Measurements from ENCODE around the gene TSACC. TPM values are rescaled to one million over a fixed set of nuclear protein-coding genes. Genes with fewer than 3 reads are reported as not detected.
"Not testable (repeated sequence)": the region's sequence is repeated elsewhere in the genome, so short reads cannot be mapped to it uniquely, and the experiment has no call there.

Gene TSACC
- polyA plus RNA-seq (ENCODE audit: insufficient read length): 1.2 TPM
- long read RNA-seq, donor 1, partial matches to known transcripts: 204 of 283 reads
- long read RNA-seq, donor 1, other reads (novel, unspliced or antisense): 79 of 283 reads
- long read RNA-seq, donor 2: 0 reads
- long read RNA-seq, donor 3, partial matches to known transcripts: 123 of 179 reads
- long read RNA-seq, donor 3, other reads (novel, unspliced or antisense): 56 of 179 reads
- long read RNA-seq, donor 4: 0 reads
- long read RNA-seq, donor 5: 0 reads
- long read RNA-seq, donor 6: 0 reads
- long read RNA-seq, donor 7, partial matches to known transcripts: 0 of 1 reads
- long read RNA-seq, donor 7, other reads (novel, unspliced or antisense): 0 of 1 reads
- long read RNA-seq, donor 8: 0 reads

GRCh38 chr1:156338180-156338976 is at the start of gene TSACC, which contains the start of gene CCT3:
TSS of gene TSACC (plus strand) at chr1:156338526. CDS start at chr1:156339758, 1,232 bp downstream.
TSS of gene CCT3 (minus strand) at chr1:156338292. CDS start at chr1:156338184, 108 bp downstream.
- peak; percentile 99 for DNase-seq

GRCh38 chr1:156289857-156290256 is 48.5 kb upstream of the TSACC start:
- no peak for DNase-seq

GRCh38 chr1:156291226-156292061 is 46.9 kb upstream of the TSACC start:
- DNase-seq: peak; percentile 74

- no peak for DNase-seq
These were observed 45.3 kb upstream of the TSACC start for GRCh38 chr1:156293098-156293434.

- no peak for DNase-seq
These were observed 44.4 kb upstream of the TSACC start for GRCh38 chr1:156293895-156294294.

- DNase-seq: peak; percentile 49
These were observed 42.9 kb upstream of the TSACC start, which contains the start of gene GLMP for GRCh38 chr1:156295391-156295947. TSS of gene GLMP (minus strand) at chr1:156295679. CDS start at chr1:156295645, 34 bp downstream.

- DNase-seq: no peak
These were observed 39.4 kb upstream of the TSACC start, which contains the start of gene VHLL for GRCh38 chr1:156298852-156299357. TSS of gene VHLL (minus strand) at chr1:156299307. CDS start at chr1:156299189, 118 bp downstream.

GRCh38 chr1:156303241-156303640 is 35.1 kb upstream of the TSACC start:
- DNase-seq: no peak

GRCh38 chr1:156305215-156305614 is 33.1 kb upstream of the TSACC start:
- no peak for DNase-seq

- DNase-seq: no peak
These were observed 30.2 kb upstream of the TSACC start for GRCh38 chr1:156308078-156308477.

- no peak for DNase-seq
These were observed 27.4 kb upstream of the TSACC start for GRCh38 chr1:156310962-156311361.

- DNase-seq: no peak
These were observed 21.4 kb upstream of the TSACC start for GRCh38 chr1:156316909-156317308.

GRCh38 chr1:156319664-156320063 is 18.7 kb upstream of the TSACC start:
- no peak for DNase-seq

GRCh38 chr1:156320560-156320959 is 17.8 kb upstream of the TSACC start:
- no peak for DNase-seq

GRCh38 chr1:156323179-156323578 is 15.1 kb upstream of the TSACC start:
- DNase-seq: not testable (repeated sequence)

GRCh38 chr1:156336242-156336641 is 2.1 kb upstream of the TSACC start:
- no peak for DNase-seq

- no peak for DNase-seq
These were observed 1.1 kb upstream of the TSACC start for GRCh38 chr1:156337052-156337887.

GRCh38 chr1:156337888-156338179 is 492 bp upstream of the TSACC start:
- DNase-seq: no peak

- no peak for DNase-seq
These were observed 4.0 kb downstream of the TSACC start for GRCh38 chr1:156342166-156342955.

GRCh38 chr1:156344409-156344808 is 6.1 kb downstream of the TSACC start:
- no peak for DNase-seq

All from left kidney (tissue), 8 donors.